Activated CD8-positive, alpha-beta memory T cell treated with anti-CD3 and anti-CD28 coated beads, Interleukin-2, amount 50 U/mL, for 1 hour (primary cell): ENCODE measurements around the gene AOPEP.

ENCODE experiments used
- DNase-seq: peaks from one replicate; pipeline ENCODE4 v3.0.0-alpha.2; 2020; ENCODE audit errors: extremely low read depth

The AOPEP gene

DNA sequence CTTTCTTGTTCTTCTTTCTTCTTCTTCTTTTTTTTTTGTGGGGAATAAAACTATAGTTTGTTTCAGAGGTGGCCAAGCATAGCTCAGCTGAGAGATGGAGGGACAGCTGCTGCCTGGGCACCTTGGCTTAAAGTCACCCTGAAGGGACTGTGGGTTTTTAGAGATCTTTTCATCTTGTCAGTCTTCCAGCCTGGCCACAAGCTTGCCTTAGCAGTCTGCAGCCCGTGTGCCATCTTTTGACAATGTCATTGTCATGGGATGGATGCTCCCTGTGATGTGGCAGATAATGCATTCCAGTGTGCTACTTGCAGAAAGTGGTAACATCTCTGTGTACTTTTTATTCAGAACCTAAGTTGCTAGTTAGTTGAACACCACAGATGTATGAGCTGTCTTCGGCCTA, 310.2 kb downstream of the AOPEP start:
- no peak for DNase-seq

DNA sequence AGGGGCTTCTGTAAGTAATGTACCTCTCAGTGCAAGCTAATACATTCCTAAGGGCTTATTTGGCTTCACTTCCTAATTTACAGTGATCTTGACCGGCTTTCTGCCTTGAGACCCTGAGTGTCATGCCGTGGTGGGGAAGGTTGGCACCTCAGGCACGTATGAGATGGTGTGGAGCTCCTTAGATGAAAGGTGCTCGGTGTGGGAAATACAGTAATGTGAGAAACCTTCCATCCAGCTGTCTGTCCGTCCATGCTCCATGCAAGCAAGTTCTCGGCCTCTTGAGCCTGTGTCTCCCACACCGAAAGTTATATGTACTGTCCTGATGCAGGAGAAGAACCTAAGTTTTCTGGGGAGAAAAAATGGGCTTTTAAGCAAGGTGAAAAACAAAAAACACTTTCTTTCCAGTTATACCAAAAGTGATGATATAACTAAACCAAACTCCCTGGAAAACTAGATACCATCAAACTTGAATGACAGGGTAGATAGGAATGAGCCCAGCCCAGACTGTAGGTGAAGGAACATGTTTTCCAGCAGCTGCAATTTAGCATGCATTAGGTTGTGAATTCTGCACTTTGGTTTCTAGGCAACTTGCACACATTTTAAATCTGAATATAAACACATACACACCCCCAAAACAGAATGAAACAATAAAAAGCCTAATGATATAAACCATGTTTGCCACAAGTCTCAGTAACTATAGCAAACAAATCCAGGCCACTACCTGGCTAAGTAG, 311.5 kb downstream of the AOPEP start:
- no peak for DNase-seq

DNA sequence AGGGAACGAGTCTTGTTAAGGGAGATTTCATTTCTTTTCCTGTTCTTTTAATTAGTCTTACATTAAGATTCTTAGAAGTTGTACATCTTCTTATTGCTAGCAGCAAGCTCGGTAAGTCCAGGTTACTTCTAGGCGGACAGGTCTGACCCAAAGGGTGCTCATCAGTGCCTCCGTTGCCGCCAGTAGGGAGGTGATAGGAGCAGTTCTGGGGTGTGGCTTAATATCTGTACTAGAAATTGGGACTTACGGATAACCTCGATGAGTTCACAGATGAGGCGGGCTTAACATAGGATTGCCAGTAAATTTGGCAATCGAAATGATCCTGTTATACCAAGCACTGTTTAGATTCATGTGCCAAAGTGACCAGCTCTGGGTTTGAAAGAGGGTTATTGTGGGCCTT, 312.2 kb downstream of the AOPEP start:
- DNase-seq = no peak

- no peak for DNase-seq
These were observed 313.6 kb downstream of the AOPEP start for GRCh38 chr9:95040106-95040505.

- no peak for DNase-seq
These were observed 317.3 kb downstream of the AOPEP start for GRCh38 chr9:95043826-95044225.

DNA sequence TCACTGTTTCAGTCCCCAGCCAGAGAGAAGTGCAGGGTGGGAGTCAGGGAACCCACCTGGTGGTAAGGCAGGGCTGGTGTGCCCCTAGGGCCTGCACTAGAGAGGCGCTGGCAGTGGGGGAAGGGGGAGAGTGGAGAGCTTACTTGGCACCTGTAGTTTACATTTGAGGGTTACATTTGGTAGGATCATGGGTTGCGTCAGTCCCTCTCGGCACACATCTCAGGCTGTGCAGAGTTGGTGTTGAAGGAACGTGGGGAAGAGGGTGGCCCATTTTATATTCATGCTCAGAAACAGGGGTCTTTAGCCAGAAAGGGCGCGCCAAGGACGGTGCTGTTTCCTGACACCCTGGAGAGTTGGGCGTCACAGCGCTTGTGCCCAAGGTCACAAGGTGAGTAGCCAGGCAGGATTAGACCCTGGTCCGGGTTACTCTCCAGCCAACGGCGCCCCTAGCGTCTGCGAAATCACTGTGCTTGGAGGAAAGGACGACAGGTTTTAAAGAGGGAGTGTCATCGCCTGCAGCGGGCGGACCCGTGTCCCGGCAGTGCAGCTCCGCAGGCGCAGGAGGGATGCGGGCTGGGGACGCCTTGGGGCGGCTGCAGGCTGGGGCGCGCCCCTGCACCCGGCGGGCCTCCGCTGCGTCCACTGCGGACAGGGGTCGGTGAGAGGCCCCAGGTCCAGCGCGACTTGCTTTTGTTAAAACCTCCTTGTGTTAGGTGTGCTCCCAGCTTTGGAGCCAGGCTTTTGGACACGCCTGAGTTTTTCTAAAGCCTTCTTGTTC, 318.4 kb downstream of the AOPEP start:
- no peak for DNase-seq

DNA sequence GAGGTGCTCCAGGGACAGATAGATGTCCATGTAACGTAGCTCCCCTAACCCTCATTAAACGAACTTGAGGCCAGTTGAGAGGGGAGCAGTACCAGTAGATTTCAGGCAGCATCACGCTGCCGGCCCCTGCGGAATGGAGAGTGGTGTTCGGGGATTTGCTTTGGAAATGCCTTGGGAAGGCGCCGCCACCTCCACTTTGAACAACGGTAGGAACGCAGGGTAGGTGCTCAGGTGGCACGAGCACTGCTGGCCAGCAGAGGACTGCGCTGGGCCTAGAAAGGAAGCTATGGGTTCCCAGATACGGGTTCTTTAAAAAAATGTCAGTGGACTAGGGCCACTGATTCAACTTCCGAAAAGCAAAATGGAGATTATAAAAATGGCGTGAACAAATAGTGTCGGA, 319.3 kb downstream of the AOPEP start:
- DNase-seq = no peak

DNA sequence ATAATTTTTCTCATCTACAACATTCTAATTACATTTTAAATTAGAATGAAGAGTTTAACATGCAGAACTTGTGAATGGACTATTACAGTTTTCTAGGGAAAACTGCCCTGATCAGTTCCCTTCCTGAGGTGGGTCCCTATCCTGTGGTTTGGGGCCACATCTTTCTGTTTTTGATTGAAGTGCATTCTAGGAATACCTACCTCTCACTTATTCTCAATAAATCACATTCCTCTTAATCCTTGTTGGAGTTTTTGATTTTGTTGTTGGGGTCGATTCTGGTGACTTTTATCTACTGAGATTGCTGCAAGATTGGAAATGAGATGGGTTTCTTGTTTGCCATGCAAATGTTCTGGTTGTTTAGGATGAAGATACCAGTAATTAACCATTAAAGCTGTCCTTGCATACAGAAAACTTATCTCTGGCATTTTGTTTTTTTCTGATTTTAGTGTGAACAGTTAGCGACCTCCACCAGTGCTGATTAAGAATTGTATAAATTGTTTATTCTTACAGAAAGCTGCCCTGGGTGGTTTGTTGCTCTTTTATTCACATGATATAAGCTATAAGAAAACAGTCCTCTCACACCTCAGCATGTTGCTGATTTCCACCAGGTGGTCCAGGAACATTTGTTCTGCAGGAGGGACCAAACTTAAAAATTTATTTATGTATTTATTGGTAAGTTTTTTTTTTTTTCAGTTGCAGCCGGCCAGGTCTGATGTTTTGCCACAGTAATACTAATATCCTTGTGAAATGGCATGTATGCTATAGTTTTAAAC, 321.1 kb downstream of the AOPEP start:
- no peak for DNase-seq

GRCh38 chr9:95048225-95049087, 322.0 kb downstream of the AOPEP start:
- no peak for DNase-seq

DNA sequence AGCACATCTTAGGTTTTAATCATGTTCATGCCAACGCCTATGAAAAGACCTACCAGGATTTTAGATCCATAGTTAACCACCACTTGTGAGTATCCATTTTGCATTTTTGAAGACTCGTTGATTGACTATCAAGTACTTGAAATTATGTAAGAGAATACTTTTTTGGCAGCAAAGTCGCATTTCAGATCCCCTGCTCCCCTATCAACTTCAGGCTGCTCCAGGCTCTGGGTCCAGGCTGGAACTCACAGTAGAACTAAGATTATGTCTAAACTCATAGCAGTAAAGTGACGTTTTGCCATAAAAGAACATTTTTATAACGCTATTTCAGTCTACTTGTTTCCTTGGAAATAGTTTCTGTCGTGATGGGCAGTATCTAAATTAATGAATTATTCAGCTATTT, 323.3 kb downstream of the AOPEP start:
- DNase-seq = no peak

DNA sequence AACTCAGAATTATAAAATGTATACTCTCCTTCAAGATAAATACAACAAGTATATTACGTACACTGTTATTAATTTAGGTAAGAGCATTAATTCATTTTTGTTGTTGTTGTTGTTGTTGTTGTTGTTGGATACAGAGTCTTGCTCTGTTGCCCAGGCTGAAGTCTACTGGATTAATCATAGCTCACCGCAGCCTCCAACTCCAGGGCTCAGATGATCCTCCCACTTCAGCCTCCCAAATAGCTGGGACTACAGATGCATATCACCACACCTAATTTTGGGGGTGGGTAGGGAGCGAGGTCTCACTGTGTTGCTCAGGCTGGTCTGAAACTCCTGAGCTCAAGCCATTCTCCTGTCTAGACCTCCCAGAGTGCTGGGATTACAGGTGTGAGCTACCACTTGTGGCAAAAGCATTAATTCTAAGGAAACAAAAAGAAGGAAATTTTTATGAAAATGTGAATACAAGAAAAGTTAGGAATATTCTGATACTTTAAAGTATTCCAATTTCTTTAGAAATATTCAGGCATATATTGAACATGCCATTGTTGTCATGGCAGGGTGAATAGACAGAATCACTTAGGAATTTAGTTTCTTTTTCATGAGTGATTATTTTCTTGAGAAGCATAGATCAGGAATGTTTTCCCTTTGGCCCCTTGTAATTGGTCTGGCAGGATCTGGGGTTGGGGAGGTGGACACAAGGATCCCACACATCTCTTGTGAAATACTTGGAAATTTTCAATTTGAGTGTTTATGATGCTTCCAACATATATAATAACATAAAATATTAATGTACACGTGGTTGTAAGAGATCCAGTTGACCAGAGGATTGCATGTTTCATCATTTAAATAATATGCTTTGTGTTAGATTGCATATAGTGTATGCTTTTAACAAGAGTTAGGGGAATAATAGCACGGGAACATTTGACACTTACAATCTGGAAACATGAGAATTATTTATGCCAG, 327.4 kb downstream of the AOPEP start:
- no peak for DNase-seq

DNA sequence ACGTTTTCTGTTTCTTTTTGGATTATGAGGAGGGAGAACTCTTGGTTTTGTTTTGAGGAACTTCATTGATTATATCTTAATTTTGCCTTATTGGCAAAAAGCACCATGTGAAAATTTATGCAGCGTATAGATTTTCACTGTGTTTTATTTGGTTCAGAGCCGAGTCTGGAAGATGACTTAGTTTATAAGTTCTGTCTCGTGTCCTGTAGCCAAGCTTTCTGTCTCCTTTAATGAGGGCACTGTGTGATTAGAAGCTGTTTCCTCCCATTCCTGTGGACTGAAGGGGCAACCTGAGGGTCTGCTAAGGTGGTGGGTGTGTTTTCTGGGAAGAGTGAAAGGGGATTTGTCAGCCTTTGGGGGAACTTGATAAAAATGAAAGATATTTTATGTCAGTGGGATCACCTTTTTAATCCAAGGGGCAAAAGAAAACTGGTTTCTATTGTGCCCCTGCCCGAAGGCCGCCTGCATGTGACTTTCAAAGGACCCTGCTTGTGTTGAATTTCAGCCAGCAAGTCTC, 328.9 kb downstream of the AOPEP start:
- no peak for DNase-seq

DNA sequence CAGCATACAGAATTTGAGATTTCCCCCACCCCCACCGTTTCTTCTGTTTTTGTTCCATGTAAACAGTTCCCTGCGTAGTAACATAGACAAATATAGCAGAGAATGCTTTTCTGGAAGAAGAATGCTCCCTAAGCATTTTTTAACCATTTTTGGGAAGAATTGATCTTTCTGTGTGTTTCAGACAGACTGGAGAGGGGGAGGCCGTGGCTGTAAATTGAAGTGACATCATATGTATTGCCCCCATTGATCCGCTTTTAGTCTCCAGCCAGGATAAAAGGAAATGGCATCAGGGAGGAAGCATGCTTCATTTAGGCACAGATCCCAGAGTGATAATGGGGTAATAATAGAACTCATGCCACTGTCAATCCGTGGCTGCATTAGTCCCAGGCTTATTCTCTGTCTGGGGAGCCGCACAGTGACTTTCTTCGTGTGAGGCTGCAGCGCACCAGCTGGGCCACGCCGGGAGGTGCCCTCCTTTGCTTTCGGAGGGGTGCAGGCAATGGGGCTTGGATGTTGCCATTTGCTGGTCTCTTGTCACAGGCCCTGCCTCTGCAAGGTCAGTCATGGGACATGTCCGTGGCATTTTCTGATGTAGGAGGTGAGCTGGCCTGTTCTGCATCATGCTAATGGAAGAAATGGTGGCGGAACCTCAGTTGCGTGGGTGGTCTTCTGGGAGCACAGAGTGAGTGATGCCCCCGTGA, 329.5 kb downstream of the AOPEP start:
- DNase-seq = no peak

DNA sequence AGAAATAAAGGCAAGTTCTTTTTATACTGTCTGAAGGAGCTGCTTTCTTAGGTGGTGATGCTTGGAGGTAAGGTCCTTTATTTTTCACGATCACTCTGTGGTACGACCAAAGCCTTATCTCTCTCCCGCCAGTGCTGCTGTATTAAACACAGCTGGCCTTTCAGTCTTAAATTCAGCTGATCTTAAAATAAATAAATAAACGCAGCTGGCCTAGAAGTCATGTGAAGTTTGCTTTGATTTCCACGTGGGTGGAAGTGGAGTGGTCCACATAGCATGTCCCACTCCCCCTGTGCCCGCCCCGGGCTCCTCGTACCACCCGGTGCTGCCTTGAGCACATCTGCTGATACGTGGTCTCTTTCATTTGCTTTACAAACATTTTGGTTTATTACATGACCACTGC, 330.6 kb downstream of the AOPEP start:
- DNase-seq = no peak

- no peak for DNase-seq
These were observed 331.8 kb downstream of the AOPEP start for GRCh38 chr9:95058121-95058785.

DNA sequence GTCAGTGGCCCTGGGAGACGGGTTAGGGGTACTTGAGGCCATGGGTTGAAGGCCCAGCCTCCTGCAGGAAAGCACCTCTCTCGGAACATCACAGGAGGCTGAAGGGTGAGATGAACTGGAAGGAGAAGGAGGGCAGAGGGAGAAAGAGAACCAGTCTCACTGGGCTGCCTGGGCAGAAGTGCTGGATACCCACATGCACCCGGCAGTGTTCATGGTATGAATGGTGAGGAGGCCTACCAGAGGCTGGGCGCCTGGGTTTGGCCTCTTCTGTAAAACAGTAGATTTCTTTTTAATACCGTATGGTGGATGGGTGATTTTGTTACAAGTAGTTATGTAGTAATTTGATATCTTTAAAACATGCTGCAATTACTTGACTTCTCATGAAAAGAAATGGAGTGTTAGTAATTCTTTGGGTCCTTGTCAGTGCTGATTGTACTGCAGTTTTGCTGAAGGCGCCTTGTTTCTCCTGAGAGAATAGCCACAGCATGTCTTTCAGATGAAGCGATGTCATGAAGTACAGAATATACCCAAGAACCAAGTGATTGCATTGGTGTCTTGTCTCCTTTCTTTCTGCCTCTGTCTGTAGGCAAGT, 332.4 kb downstream of the AOPEP start:
- DNase-seq = no peak

DNA sequence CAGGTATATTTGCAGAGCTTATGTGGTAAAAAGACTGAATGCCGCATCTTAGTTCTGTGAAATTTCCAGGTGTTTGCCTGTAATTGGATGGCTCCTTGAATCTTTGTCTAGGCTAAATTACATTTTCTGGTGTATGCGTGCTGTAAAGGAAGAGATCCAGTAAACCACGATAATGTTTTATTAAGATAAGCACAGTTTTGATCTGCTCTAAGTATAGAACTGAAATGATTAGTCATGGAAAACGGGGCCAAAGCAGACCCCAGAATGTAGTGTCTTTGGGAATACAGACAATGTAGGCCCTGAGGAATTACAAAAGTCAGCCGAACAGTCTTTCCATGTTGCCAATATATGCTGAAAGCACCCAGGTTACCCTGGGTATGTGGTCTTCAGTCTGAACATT, 333.7 kb downstream of the AOPEP start:
- no peak for DNase-seq

- no peak for DNase-seq
These were observed 334.4 kb downstream of the AOPEP start for GRCh38 chr9:95060916-95061315.
